Middle frontal gyrus (tissue), 1 donor: ENCODE measurements around the gene SYNE1.

Source experiments
- DNase-seq: peaks from one replicate; pipeline ENCODE4 v3.0.0-alpha.2; 2015; ENCODE audit warnings: low spot score; ENCODE audit errors: extremely low spot score

Gene SYNE1

GRCh38 chr6:152241013-152241766 is 396.0 kb downstream of the SYNE1 start:
- no peak for DNase-seq

GRCh38 chr6:152240436-152240835 is 396.7 kb downstream of the SYNE1 start:
- DNase-seq, result no peak

- DNase-seq, result no peak
Measured at GRCh38 chr6:152236370-152237097, 400.6 kb downstream of the SYNE1 start.

GRCh38 chr6:152233547-152234320 is 403.4 kb downstream of the SYNE1 start:
- no peak for DNase-seq

- no peak for DNase-seq
Measured at GRCh38 chr6:152232501-152233151, 404.5 kb downstream of the SYNE1 start.

GRCh38 chr6:152229330-152229729 is 407.8 kb downstream of the SYNE1 start:
- DNase-seq, result no peak

GRCh38 chr6:152226119-152226518 is 411.0 kb downstream of the SYNE1 start:
- no peak for DNase-seq

GRCh38 chr6:152225241-152225934 is 411.8 kb downstream of the SYNE1 start:
- no peak for DNase-seq

GRCh38 chr6:152223636-152224035 is 413.5 kb downstream of the SYNE1 start:
- DNase-seq, result no peak

- DNase-seq, result no peak
Measured at GRCh38 chr6:152221806-152222628, 415.1 kb downstream of the SYNE1 start.

- DNase-seq, result no peak
Measured at GRCh38 chr6:152220786-152221185, 416.4 kb downstream of the SYNE1 start.

GRCh38 chr6:152218887-152219286 is 418.3 kb downstream of the SYNE1 start:
- DNase-seq, result no peak

- DNase-seq, result no peak
Measured at GRCh38 chr6:152212437-152212836, 424.7 kb downstream of the SYNE1 start.

- DNase-seq, result no peak
Measured at GRCh38 chr6:152209211-152209610, 428.0 kb downstream of the SYNE1 start.

- DNase-seq, result no peak
Measured at GRCh38 chr6:152207915-152208714, 429.0 kb downstream of the SYNE1 start.

- no peak for DNase-seq
Measured at GRCh38 chr6:152206072-152206818, 430.9 kb downstream of the SYNE1 start.

GRCh38 chr6:152204591-152204990 is 432.6 kb downstream of the SYNE1 start:
- no peak for DNase-seq

GRCh38 chr6:152201120-152201519 is 436.0 kb downstream of the SYNE1 start:
- DNase-seq, result no peak

- DNase-seq, result no peak
Measured at GRCh38 chr6:152195896-152196295, 441.3 kb downstream of the SYNE1 start.
